Measurements from ENCODE around the gene MAP1LC3B2. TPM values are rescaled to one million over a fixed set of nuclear protein-coding genes. Genes with fewer than 3 reads are reported as not detected.

MAP1LC3B2 gene
- total and polyA plus RNA-seq, 4 donors, result 1.8 to 18.5 (median 11.0) TPM

DNA sequence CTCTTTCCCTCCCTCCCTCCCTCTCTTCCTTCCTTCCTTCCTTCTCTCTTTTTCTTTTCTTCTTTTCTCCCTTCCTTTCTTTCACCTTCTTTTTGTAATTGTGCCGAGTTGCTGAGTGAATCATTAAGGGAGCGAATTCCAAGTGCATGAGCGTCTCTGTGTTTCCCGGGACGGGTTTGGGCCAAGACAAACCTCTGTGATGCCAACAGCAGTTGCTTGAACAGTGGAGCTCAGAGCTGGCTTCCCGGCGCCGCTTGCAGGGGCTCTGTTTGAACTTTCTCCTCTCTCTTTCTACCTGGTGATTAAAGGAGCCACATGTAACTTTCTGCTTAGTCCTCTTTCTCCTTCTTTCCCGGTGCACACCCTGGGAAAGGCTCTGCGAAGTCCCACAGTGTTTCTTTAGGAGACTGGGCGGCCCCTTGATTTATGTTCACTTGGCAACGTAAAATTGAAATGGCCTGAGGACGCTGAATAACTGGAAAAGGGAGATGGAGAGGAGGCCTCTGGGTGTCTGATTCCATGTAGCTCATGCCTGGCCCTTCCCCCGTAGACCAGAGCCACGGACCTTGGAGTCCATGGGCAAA lies 33.7 kb upstream of the MAP1LC3B2 start:
- Histone ChIP-seq H3K36me3 (ENCODE audit: control insufficient read depth, insufficient read depth, low read length) (no peaks in the 10 kb centered on the region), H3K27ac (ENCODE audit: low read depth, low read length) (peak overlapping the region; percentile 65), H3K9me3 (ENCODE audit: control insufficient read depth, insufficient read depth, low read length) (no peaks in the 10 kb centered on the region), H3K27me3 (ENCODE audit: control insufficient read depth, insufficient read depth, low read length) (no peaks in the 10 kb centered on the region), H3K4me3 (ENCODE audit: low read depth, low read length) (no peak overlapping the region), H3K4me1 (ENCODE audit: control insufficient read depth, insufficient read depth, low read length) (peaks cover 25% of the 10 kb centered on the region)
- DNase-seq (ENCODE audit: low read depth in 4 of 6, low spot score in 6 of 6), result peak in 2 of 6 donors; percentile 72 to 90
- 12% methylated on average over 15 of the region's 15 CpGs for WGBS (ENCODE audit: insufficient coverage)

DNA sequence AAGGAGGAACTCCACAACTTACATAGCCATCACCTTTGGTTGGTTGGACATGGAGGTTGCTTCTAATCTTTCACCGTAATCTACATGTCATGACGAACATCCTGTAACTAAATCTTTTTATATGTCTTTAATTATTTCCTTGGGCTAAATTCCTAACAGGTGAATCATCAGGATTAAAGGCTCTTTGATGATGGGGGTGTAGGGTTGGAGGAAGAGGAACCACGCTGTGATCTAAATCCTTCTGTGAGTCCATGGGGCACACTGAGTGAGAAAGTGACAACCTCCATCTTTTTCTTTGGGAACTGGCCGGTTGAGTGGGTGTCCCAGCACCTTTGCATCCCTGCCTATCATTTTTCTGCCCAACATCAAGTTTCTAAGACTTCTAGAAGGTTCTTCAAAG lies 31.1 kb upstream of the MAP1LC3B2 start:
- H3K9me3 ChIP-seq (ENCODE audit: control insufficient read depth, insufficient read depth, low read length), result no peaks in the 10 kb centered on the region
- H3K4me3 ChIP-seq (ENCODE audit: low read depth, low read length), result no peak overlapping the region
- peaks cover 22% of the 10 kb centered on the region for H3K4me1 ChIP-seq (ENCODE audit: control insufficient read depth, insufficient read depth, low read length)
- DNase-seq (ENCODE audit: low read depth in 4 of 6, low spot score in 6 of 6), result no peak
- H3K27ac ChIP-seq (ENCODE audit: low read depth, low read length), result no peak overlapping the region
- no peaks in the 10 kb centered on the region for H3K27me3 ChIP-seq (ENCODE audit: control insufficient read depth, insufficient read depth, low read length)
- WGBS (ENCODE audit: insufficient coverage), result 100% methylated on average over 1 of the region's 4 CpGs
- no peaks in the 10 kb centered on the region for H3K36me3 ChIP-seq (ENCODE audit: control insufficient read depth, insufficient read depth, low read length)

- peak overlapping the region; percentile 60 for H3K27ac ChIP-seq (ENCODE audit: low read depth, low read length)
- H3K36me3 ChIP-seq (ENCODE audit: control insufficient read depth, insufficient read depth, low read length), result no peaks in the 10 kb centered on the region
- H3K27me3 ChIP-seq (ENCODE audit: control insufficient read depth, insufficient read depth, low read length), result no peaks in the 10 kb centered on the region
- DNase-seq (ENCODE audit: low read depth in 4 of 6, low spot score in 6 of 6), result no peak
- WGBS (ENCODE audit: insufficient coverage), result 100% methylated on average over 1 of the region's 1 CpG
- no peaks in the 10 kb centered on the region for H3K9me3 ChIP-seq (ENCODE audit: control insufficient read depth, insufficient read depth, low read length)
- H3K4me3 ChIP-seq (ENCODE audit: low read depth, low read length), result no peak overlapping the region
- H3K4me1 ChIP-seq (ENCODE audit: control insufficient read depth, insufficient read depth, low read length), result peaks cover 25% of the 10 kb centered on the region
Observed at GRCh38 chr12:116528498-116528897, 30.7 kb upstream of the MAP1LC3B2 start.

- WGBS (ENCODE audit: insufficient coverage), result 50% methylated on average over 4 of the region's 8 CpGs
Observed at GRCh38 chr12:116529048-116529447, 30.1 kb upstream of the MAP1LC3B2 start.

DNA sequence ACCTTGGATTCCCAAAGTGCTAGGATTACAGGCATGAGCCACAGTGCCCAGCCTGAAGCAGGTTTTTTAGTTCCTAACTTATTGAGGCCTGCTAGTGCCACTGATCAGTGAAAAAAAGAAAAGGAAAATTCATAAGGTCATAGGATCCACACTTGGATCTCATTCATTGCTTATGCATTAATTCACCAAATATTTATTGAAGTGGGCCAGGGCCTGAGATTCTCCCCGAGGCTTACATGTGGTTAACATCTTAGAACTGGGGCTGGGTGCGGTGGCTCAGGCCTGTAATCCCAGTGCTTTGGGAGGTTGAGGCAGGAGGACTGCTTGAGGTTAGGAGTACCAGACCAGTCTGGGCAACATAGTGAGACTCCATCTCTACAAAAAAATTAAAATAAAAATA lies 29.5 kb upstream of the MAP1LC3B2 start:
- no peaks in the 10 kb centered on the region for H3K9me3 ChIP-seq (ENCODE audit: control insufficient read depth, insufficient read depth, low read length)
- no peak for DNase-seq (ENCODE audit: low read depth in 4 of 6, low spot score in 6 of 6)
- no peaks in the 10 kb centered on the region for H3K36me3 ChIP-seq (ENCODE audit: control insufficient read depth, insufficient read depth, low read length)
- no peaks in the 10 kb centered on the region for H3K27me3 ChIP-seq (ENCODE audit: control insufficient read depth, insufficient read depth, low read length)
- H3K4me1 ChIP-seq (ENCODE audit: control insufficient read depth, insufficient read depth, low read length), result peaks cover 27% of the 10 kb centered on the region
- no CpG with 5 or more reads among the region's 2 CpGs for WGBS (ENCODE audit: insufficient coverage)
- H3K27ac ChIP-seq (ENCODE audit: low read depth, low read length), result no peak overlapping the region
- no peak overlapping the region for H3K4me3 ChIP-seq (ENCODE audit: low read depth, low read length)

More at GRCh38 chr12:116529048-116529447, 30.1 kb upstream of the MAP1LC3B2 start:
- Histone ChIP-seq H3K9me3 (ENCODE audit: control insufficient read depth, insufficient read depth, low read length) (no peaks in the 10 kb centered on the region), H3K36me3 (ENCODE audit: control insufficient read depth, insufficient read depth, low read length) (no peaks in the 10 kb centered on the region), H3K27ac (ENCODE audit: low read depth, low read length) (peak overlapping the region; percentile 60), H3K4me3 (ENCODE audit: low read depth, low read length) (no peak overlapping the region), H3K27me3 (ENCODE audit: control insufficient read depth, insufficient read depth, low read length) (no peaks in the 10 kb centered on the region), H3K4me1 (ENCODE audit: control insufficient read depth, insufficient read depth, low read length) (peaks cover 27% of the 10 kb centered on the region)
- peak in 1 of 6 donors; percentile 47 for DNase-seq (ENCODE audit: low read depth in 4 of 6, low spot score in 6 of 6)

DNA sequence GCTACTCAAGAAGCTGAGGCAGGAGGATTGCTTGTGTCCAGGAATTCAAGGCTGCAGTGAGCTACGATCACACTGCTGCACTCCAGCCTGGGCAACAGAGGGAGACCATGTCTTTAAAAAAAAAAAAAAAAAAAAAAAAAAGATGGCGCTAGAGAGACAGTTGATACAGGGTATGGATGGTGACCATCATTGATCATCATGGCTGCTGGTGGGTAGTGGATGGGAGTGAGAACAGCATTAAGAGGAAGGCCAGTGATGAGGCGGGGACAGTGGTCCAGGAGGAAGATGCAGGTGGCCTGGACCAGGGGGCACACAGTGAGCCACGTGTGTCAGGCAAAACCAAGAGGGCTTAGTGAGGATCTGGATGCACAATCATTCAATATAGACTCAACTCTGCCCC lies 26.8 kb upstream of the MAP1LC3B2 start:
- 76% methylated on average over 2 of the region's 4 CpGs for WGBS (ENCODE audit: insufficient coverage)
- peaks cover 30% of the 10 kb centered on the region for H3K4me1 ChIP-seq (ENCODE audit: control insufficient read depth, insufficient read depth, low read length)

GRCh38 chr12:116532986-116533342 lies 26.2 kb upstream of the MAP1LC3B2 start:
- Histone ChIP-seq H3K36me3 (ENCODE audit: control insufficient read depth, insufficient read depth, low read length) (no peaks in the 10 kb centered on the region), H3K4me1 (ENCODE audit: control insufficient read depth, insufficient read depth, low read length) (peaks cover 32% of the 10 kb centered on the region), H3K27ac (ENCODE audit: low read depth, low read length) (peak overlapping the region; percentile 96), H3K4me3 (ENCODE audit: low read depth, low read length) (peak overlapping the region; percentile 77), H3K27me3 (ENCODE audit: control insufficient read depth, insufficient read depth, low read length) (no peaks in the 10 kb centered on the region), H3K9me3 (ENCODE audit: control insufficient read depth, insufficient read depth, low read length) (no peaks in the 10 kb centered on the region)
- DNase-seq (ENCODE audit: low read depth in 4 of 6, low spot score in 6 of 6), result no peak
- WGBS (ENCODE audit: insufficient coverage), result 0% methylated on average over 11 of the region's 11 CpGs

More for the DNA sequence above, 26.8 kb upstream of the MAP1LC3B2 start:
- Histone ChIP-seq H3K9me3 (ENCODE audit: control insufficient read depth, insufficient read depth, low read length) (no peaks in the 10 kb centered on the region), H3K27ac (ENCODE audit: low read depth, low read length) (no peak overlapping the region), H3K36me3 (ENCODE audit: control insufficient read depth, insufficient read depth, low read length) (no peaks in the 10 kb centered on the region), H3K27me3 (ENCODE audit: control insufficient read depth, insufficient read depth, low read length) (no peaks in the 10 kb centered on the region), H3K4me3 (ENCODE audit: low read depth, low read length) (no peak overlapping the region)
- no peak for DNase-seq (ENCODE audit: low read depth in 4 of 6, low spot score in 6 of 6)

GRCh38 chr12:116533343-116534251 lies 25.6 kb upstream of the MAP1LC3B2 start:
- Histone ChIP-seq H3K9me3 (ENCODE audit: control insufficient read depth, insufficient read depth, low read length) (no peaks in the 10 kb centered on the region), H3K36me3 (ENCODE audit: control insufficient read depth, insufficient read depth, low read length) (no peaks in the 10 kb centered on the region), H3K4me1 (ENCODE audit: control insufficient read depth, insufficient read depth, low read length) (peaks cover 33% of the 10 kb centered on the region), H3K4me3 (ENCODE audit: low read depth, low read length) (peak overlapping the region; percentile 77), H3K27ac (ENCODE audit: low read depth, low read length) (peak overlapping the region; percentile 96), H3K27me3 (ENCODE audit: control insufficient read depth, insufficient read depth, low read length) (no peaks in the 10 kb centered on the region)
- peak; percentile 78 to 98 (median 87) for DNase-seq (ENCODE audit: low read depth in 4 of 6, low spot score in 6 of 6)
- whole genome bisulfite sequencing (ENCODE audit: insufficient coverage), result 0% methylated on average over 14 of the region's 32 CpGs

GRCh38 chr12:116534311-116535121 lies 24.7 kb upstream of the MAP1LC3B2 start:
- H3K27me3 ChIP-seq (ENCODE audit: control insufficient read depth, insufficient read depth, low read length), result no peaks in the 10 kb centered on the region
- no peaks in the 10 kb centered on the region for H3K36me3 ChIP-seq (ENCODE audit: control insufficient read depth, insufficient read depth, low read length)
- peaks cover 40% of the 10 kb centered on the region for H3K4me1 ChIP-seq (ENCODE audit: control insufficient read depth, insufficient read depth, low read length)
- peak overlapping the region; percentile 77 for H3K4me3 ChIP-seq (ENCODE audit: low read depth, low read length)
- DNase-seq (ENCODE audit: low read depth in 4 of 6, low spot score in 6 of 6), result peak in 2 of 6 donors; percentile 91 to 95
- H3K9me3 ChIP-seq (ENCODE audit: control insufficient read depth, insufficient read depth, low read length), result no peaks in the 10 kb centered on the region
- WGBS (ENCODE audit: insufficient coverage), result 19% methylated on average over 16 of the region's 30 CpGs
- H3K27ac ChIP-seq (ENCODE audit: low read depth, low read length), result peak overlapping the region; percentile 70

All from spinal cord (tissue), 10 donors.